DMS53 (cell line): ENCODE measurements around the gene SULF2.

ENCODE experiments used
- DNase-seq: peaks from one replicate; lab custom pipeline; 2025; lab: John Stamatoyannopoulos, UW

Gene SULF2

GRCh38 chr20:47708953-47709833 lies 76.1 kb downstream of the SULF2 start:
- DNase-seq = no peak

DNA sequence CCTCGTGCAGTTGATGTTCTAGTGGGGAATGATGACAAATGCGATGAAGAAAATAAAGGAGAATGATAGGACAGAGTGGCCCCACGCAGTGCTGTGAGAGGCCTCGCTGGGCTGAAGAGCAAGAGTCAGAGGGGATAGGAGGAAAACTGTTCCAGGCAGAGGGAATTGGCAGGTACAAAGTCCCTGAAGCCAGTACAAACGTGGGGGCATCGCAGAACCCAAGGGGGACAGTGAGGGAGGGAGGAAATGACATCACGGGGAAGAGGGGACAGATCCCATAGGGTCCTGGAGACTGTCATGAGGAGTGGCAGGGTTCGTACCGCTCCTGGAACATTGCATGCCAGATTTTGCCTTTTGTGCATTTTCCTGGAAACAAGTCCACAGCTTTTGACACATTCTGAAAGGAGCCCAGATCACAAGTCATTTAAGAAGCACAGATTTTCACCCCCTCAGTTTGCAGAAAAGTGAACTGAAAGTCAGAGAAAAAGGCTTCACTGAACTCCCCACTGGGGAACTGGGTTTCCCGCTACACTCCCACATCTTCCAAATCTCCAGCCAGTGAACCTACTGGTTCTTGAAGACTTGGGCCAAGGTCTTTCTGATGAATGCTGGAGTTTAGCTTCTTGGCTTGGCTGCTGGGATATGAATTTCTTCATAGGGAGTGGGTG lies 77.0 kb downstream of the SULF2 start:
- no peak for DNase-seq

DNA sequence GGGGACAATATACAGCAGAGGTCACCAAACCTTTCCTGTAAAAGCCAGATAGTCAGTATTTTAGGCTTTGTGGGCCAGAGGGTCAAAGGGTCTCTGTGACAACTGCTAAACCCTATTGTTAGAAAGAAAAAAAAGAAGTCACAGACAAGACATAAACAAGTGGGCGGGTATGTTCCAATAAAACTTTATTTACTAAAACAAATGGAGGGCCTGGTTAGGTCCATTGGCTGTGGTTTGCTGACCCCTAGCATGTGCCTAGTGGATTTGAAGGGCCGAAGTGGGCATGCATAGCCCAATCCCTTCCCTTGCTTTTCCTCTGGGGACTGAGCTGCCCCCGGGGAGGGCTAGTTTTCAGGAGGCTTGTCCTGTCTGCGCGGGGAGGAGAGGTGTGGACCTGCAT lies 78.9 kb downstream of the SULF2 start:
- DNase-seq = no peak

DNA sequence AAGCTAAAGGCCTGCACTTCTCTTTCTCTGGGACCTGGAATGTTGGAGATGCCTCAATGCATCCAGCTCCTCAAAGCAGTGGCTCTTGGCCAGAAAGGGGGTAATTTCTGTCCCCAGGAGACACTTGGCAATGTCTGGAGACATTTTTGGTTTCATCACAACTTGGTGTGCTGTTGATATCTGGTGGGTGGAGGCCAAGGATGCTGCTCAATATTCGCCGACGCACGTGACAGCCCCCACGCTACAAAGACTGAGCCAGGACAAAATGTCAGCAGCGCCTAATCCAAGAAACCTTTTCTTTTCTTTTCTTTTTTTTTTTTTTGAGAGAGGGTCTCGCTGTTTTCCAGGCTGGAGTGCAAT lies 79.8 kb downstream of the SULF2 start:
- no peak for DNase-seq

GRCh38 chr20:47704746-47705496 lies 80.4 kb downstream of the SULF2 start:
- no peak for DNase-seq

DNA sequence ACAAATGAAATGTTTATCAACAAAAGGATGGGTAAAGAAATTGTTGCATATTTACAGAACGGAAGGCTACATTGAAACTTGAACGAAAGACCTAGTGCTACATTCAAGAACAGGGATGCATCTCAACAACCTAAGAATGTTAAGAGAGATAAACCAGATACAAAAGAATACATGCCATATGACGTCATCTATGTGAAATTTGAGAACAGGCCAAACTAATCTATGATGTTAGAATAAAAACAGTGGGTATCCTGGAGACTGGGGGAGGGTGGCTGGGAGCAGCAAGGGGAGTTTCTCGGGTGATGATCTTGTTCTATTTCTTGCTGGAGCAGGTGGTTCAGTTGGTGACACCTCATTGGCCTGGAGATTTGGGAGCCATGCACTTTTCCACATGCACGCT lies 81.5 kb downstream of the SULF2 start:
- DNase-seq = peak; percentile 26

- no peak for DNase-seq
Observed at GRCh38 chr20:47701612-47702011, 83.7 kb downstream of the SULF2 start.

DNA sequence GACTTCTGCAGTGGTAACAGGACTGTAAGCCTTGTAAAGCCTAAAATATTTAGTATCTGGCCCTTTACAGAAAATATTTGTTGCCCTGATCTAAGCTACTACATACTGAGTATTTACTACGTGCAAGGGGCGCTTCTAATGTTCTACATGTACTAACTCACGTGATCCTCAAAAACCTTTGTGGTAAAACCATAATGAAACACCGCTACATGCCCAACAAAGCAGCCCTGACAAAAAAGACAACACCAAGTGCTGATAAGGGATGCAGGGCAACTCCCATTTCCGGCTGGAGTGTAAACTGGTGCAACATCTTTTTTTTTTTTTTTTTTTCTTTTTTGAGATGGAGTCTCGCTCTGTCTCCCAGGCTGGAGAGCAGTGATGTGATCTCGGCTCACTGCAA lies 85.0 kb downstream of the SULF2 start:
- no peak for DNase-seq

DNA sequence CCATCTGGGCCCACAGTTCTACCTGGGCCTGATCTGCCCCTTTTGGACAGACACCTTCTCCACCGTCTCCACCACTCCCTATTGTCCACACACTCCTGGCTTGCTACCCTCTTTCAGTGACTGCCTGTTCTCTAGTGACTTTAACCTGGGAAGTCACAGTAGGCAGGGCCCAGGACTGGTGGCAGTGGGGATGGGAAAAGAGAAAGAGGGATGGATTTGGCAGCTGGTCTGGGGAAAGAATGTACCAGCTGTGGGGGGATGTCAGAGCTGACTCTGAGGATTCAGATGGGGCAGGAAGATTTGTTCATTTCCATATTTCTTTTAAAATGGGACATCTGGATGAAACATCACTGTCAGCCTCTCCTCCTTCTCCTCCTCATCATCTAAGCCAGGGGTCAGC lies 85.5 kb downstream of the SULF2 start:
- DNase-seq = no peak

- no peak for DNase-seq
Observed at GRCh38 chr20:47698142-47698541, 87.1 kb downstream of the SULF2 start.

GRCh38 chr20:47696856-47697255 lies 88.4 kb downstream of the SULF2 start:
- DNase-seq = no peak

DNA sequence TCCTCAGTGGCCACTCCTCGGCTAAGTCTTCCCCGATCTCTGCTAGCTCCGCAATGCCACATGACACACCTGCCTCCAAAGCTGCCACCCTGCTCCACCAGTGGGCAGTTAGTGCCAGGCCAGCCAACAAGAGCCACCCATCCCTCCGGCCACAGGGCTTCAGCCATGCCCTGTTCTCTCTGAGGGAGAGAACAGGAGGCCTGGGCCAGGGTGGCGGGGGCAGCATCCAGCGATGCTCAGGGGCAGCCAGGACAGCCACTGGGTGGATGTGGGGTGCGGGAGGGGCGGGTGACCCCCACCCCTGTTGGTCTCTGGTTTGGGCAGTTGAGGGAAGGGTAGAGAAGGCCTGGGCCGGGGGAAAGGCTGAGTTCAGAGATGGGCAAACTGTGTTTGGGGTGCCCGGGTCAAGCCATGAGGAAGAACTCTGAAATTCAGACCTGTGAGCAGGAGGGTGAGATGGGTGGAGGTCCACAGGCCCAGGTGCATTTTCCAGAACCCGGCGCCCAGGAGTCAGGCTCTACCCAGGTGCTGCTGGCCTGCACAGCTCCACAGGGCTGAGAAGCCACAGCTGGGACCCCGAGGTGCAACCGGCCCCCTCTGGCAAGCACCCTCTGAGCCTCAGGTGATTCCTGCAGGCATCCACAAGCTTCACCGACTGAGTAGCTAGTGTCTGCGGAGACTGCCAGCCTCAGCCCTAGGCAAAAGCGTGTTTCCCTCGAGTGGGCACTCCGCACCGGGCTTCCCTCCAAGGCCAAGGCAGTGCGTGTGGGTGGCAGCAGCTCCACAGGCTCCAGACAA lies 91.1 kb downstream of the SULF2 start:
- no peak for DNase-seq

- peak; percentile 76 for DNase-seq
Observed at GRCh38 chr20:47691625-47692024, 93.7 kb downstream of the SULF2 start.

DNA sequence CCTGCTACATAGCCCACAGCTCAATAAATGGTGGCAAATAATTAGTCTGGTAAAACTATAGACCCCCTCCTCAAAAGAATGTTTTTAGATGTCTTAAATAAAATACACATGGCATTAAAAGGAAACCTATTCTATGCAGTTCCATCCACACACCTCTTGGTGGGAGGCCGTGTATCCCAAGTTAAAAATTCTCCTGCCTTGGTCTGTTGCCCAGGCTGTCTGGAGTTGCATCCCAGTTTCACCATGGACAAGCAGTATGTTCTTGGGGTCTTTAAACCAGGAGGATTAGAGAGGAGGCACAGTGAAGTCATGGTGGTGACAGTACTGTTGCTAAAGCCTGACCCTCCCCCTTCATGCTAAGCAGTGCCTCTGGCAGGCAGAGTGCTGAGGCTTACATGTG lies 95.5 kb downstream of the SULF2 start:
- DNase-seq = no peak

GRCh38 chr20:47688385-47689381 lies 96.6 kb downstream of the SULF2 start:
- no peak for DNase-seq

GRCh38 chr20:47687095-47687987 lies 97.9 kb downstream of the SULF2 start:
- no peak for DNase-seq

DNA sequence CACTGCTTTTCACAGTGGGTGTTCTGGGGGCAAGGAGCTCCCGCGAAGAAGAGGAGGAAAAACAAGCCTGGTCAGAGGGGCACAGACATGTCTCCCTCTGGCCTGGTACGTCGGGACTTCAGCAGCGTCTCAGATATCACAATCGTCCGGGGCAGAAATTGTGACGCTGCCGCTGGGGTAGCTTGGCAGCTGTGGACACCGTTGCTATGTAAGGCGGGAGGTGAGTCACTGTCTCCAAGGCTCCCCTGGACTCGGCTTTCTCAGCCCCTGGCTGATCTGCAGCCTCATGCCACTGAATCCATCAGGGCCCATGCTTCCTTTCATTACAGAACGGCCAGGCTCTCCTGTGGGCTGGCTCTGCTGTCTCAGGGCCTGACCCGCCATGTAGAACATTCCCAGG lies 98.7 kb downstream of the SULF2 start:
- DNase-seq = peak; percentile 65

- no peak for DNase-seq
Observed at GRCh38 chr20:47684306-47685080, 100.8 kb downstream of the SULF2 start.

DNA sequence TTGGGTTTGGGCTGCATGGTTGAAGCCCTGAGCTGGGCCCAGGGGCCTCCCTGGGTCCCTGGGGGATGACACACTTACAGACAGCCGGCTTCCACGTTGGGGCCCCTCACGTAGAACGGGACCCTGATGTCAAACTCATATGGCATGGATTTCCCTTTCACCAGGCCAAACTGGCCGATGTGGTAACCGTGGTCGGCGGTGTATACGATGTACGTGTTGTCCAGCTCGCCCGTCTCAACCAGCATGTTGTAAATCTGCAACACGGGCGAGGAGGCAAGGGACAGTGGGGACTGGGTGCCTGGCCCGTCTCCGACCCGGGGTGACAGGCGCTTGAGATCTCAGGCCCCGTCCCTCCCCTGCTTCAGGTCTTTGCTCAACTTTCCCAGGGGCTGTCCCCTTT lies 102.4 kb downstream of the SULF2 start:
- DNase-seq = no peak
